K562 (cell line): ENCODE results near the gene USP13. TPM values are rescaled to one million over a fixed set of nuclear protein-coding genes. Genes with fewer than 3 reads are reported as not detected.

Experiments
- ATAC-seq: fragments of 200-7000 bp; cut with Tn5 transposase; 3 replicates; pipeline ENCODE4 v1.9.1; 2020; ENCODE audit warnings: moderate library complexity
- BruUV-seq: library from RNA; stranded (reverse); fragments of 400-500 nt; replicated peaks from 2 replicates; lab custom pipeline; 2021; lab: Mats Ljungman, UMichigan
- CTCF ChIA-PET: fragments of 300-600 bp; formaldehyde crosslinking; extraction: SDS; loops from one replicate; lab custom pipeline; 2021; ENCODE audit warnings: low intra/inter-chr PET ratio; lab: Yijun Ruan, JAX
- POLR2A ChIA-PET: fragments of 300-600, 350-650 bp; sonication (Branson Sonifier 250); formaldehyde crosslinking; extraction: SDS; loops from one replicate; lab custom pipeline; 2021; ENCODE audit warnings: antibody characterized with exemption, inconsistent platforms; lab: Yijun Ruan, JAX
- DNase-seq, 4 experiments: peaks; one replicate each; pipeline versions ENCODE4 v3.0.0 to v3.0.0-alpha.2; 2011 to 2018; ENCODE audit warnings: low spot score in 3 of 4, mixed read lengths in 3 of 4; ENCODE audit errors: extremely low read depth in 1 of 4
- FAIRE-seq: peaks from 2 replicates; lab custom pipeline; 2011; peaks lifted over from hg19 to GRCh38; lab: Jason Lieb, UNC
- H2AFZ ChIP-seq: 2 replicates; pipeline ENCODE4 v1.6.0; 2011; ENCODE audit warnings: low read depth, low read length, control low read depth, inconsistent platforms
- H3K27ac ChIP-seq: fragments of 200-600 bp; 3 replicates; pipeline ENCODE4 v1.8.0; 2011; ENCODE audit warnings: low read depth, mild to moderate bottlenecking, control low read depth, inconsistent platforms, low read length, moderate library complexity, mixed read lengths; ENCODE audit errors: extremely low read depth
- H3K27me3 ChIP-seq, 2 experiments: fragments of 300-600 bp in 1 of 2; 2 replicates in 1 of 2; 3 replicates in 1 of 2; pipeline versions ENCODE4 v1.6.0 to v1.8.0; 2011; ENCODE audit warnings: inconsistent platforms in 2 of 2, low read length in 2 of 2, mild to moderate bottlenecking in 1 of 2, mixed read lengths in 1 of 2, moderate library complexity in 1 of 2; ENCODE audit not compliant: control insufficient read depth in 2 of 2, insufficient read depth in 2 of 2
- H3K36me3 ChIP-seq: fragments of 300-600 bp; 3 replicates; pipeline ENCODE4 v1.8.0; 2011; ENCODE audit warnings: mild to moderate bottlenecking, low read length, inconsistent platforms; ENCODE audit not compliant: control insufficient read depth, insufficient read depth
- H3K4me1 ChIP-seq, 2 experiments: fragments of 200-600 bp in 1 of 2; replicated peaks in 1 of 2; 2 replicates in 1 of 2; 3 replicates in 1 of 2; pipeline versions ENCODE4 v1.5.1 to v1.8.0; 2011; ENCODE audit warnings: inconsistent platforms in 2 of 2, low read length in 2 of 2, mild to moderate bottlenecking in 1 of 2, mixed read lengths in 1 of 2, moderate library complexity in 1 of 2; ENCODE audit not compliant: control insufficient read depth in 2 of 2, insufficient read depth in 2 of 2
- H3K4me2 ChIP-seq: 2 replicates; pipeline ENCODE4 v1.6.1; 2011; ENCODE audit warnings: low read length, control low read depth, inconsistent platforms, mixed read lengths; ENCODE audit not compliant: insufficient read depth
- H3K4me3 ChIP-seq: fragments of 200-600 bp; sonication (generic), shearing (Covaris generic); 2 replicates; pipeline ENCODE4 v1.5.1; 2016; ENCODE audit warnings: control low read depth, inconsistent platforms
- H3K79me2 ChIP-seq: fragments of 200-600 bp; 3 replicates; pipeline ENCODE4 v1.8.0; 2011; ENCODE audit warnings: low read length, inconsistent platforms; ENCODE audit not compliant: control insufficient read depth, insufficient read depth
- H3K9ac ChIP-seq, 2 experiments: 2 replicates each; pipeline versions ENCODE4 v1.6.0 to v1.6.1; 2011; ENCODE audit warnings: low read depth in 2 of 2, low read length in 2 of 2, control low read depth in 1 of 2, inconsistent platforms in 1 of 2, mild to moderate bottlenecking in 1 of 2, mixed read lengths in 1 of 2; ENCODE audit not compliant: insufficient read depth in 1 of 2
- H3K9me1 ChIP-seq: one replicate; pipeline ENCODE4 v1.6.0; 2011; ENCODE audit warnings: inconsistent platforms, mild to moderate bottlenecking, low read length, moderate library complexity; ENCODE audit not compliant: control insufficient read depth, insufficient read depth
- H3K9me3 ChIP-seq: replicated peaks from 2 replicates; pipeline ENCODE4 v1.5.1; 2011; ENCODE audit warnings: low read depth, low read length, inconsistent platforms; ENCODE audit not compliant: control insufficient read depth, insufficient read depth
- H4K20me1 ChIP-seq: replicated peaks from 2 replicates; pipeline ENCODE4 v1.6.1; 2011; ENCODE audit warnings: low read length, inconsistent platforms, mixed read lengths; ENCODE audit not compliant: control insufficient read depth, insufficient read depth
- BACH1 ChIP-seq: fragments of 200-800 bp; sonication (Bioruptor generic); IDR thresholded peaks from 2 replicates; pipeline ENCODE4 v1.6.1; 2016; ENCODE audit warnings: missing genetic modification characterization, missing compliant biosample characterization
- FOXA3 ChIP-seq, 2 experiments: fragments of 450-650 bp in 1 of 2; sonication (generic) in 1 of 2; formaldehyde crosslinking; IDR thresholded peaks in 1 of 2; conservative IDR thresholded peaks in 1 of 2; 2 replicates each; pipeline versions ENCODE4 v1.4.0 to v1.8.0; 2020 to 2022; ENCODE audit warnings: mild to moderate bottlenecking in 2 of 2, missing genetic modification reagents in 1 of 2
- HDGF ChIP-seq: fragments of 450-650 bp; IDR thresholded peaks from 2 replicates; pipeline ENCODE4 v1.6.1; 2016
- HNRNPH1 ChIP-seq: fragments of 200-400 bp; formaldehyde crosslinking; optimal IDR thresholded peaks from 2 replicates; pipeline ENCODE3; 2017; ENCODE audit warnings: low read depth, mild to moderate bottlenecking, low read length, moderate library complexity
- KLF10 ChIP-seq: fragments of 250-450 bp; sonication (Bioruptor Pico); IDR thresholded peaks from 2 replicates; pipeline ENCODE4 v1.6.1; 2021; ENCODE audit warnings: matching md5 sums
- NFE2 ChIP-seq: IDR thresholded peaks from 2 replicates; pipeline ENCODE4 v1.6.1; 2014; ENCODE audit warnings: antibody characterized with exemption, low read depth
- NR0B1 ChIP-seq: fragments of 450-650 bp; IDR thresholded peaks from one replicate; pipeline ENCODE4 v1.6.1; 2018; ENCODE audit warnings: mild to moderate bottlenecking, moderate library complexity; ENCODE audit not compliant: partially characterized antibody
- PHF8 ChIP-seq: fragments of 200-600 bp; sonication (generic); IDR thresholded peaks from 2 replicates; pipeline ENCODE4 v1.6.1; 2012; ENCODE audit warnings: mixed run types, mild to moderate bottlenecking, inconsistent platforms, low read length, moderate library complexity, borderline replicate concordance
- SNAPC5 ChIP-seq: fragments of 250-450 bp; sonication (Bioruptor Pico); IDR thresholded peaks from 2 replicates; pipeline ENCODE4 v1.8.0; 2021; ENCODE audit warnings: moderate library complexity, mild to moderate bottlenecking, inconsistent platforms
- SOX6 ChIP-seq: fragments of 450-650 bp; IDR thresholded peaks from 2 replicates; pipeline ENCODE4 v1.6.1; 2014; ENCODE audit warnings: mild to moderate bottlenecking
- XRCC3 ChIP-seq: fragments of 450-650 bp; IDR thresholded peaks from 2 replicates; pipeline ENCODE4 v1.6.1; 2017; ENCODE audit warnings: mild to moderate bottlenecking, moderate library complexity
- ZBTB12 ChIP-seq: fragments of 250-450 bp; sonication (Bioruptor Pico); IDR thresholded peaks from 2 replicates; pipeline ENCODE4 v1.4.0; 2020
- ZNF174 ChIP-seq: fragments of 250-450 bp; sonication (Bioruptor Pico); IDR thresholded peaks from 2 replicates; pipeline ENCODE4 v1.4.0; 2020; ENCODE audit warnings: mild to moderate bottlenecking
- ZNF224 ChIP-seq: sonication (generic); formaldehyde crosslinking; IDR thresholded peaks from 2 replicates; pipeline ENCODE4 v1.8.0; 2022; ENCODE audit warnings: mild to moderate bottlenecking, missing genetic modification reagents
- ZNF24 ChIP-seq: fragments of 450-650 bp; IDR thresholded peaks from 2 replicates; pipeline ENCODE4 v1.6.1; 2016
- ZNF280A ChIP-seq: fragments of 450-650 bp; IDR thresholded peaks from 2 replicates; pipeline ENCODE4 v1.6.1; 2018; ENCODE audit warnings: mild to moderate bottlenecking, low read depth; ENCODE audit not compliant: partially characterized antibody
- ZNF347 ChIP-seq: fragments of 450-650 bp; formaldehyde crosslinking; IDR thresholded peaks from 2 replicates; pipeline ENCODE4 v1.4.0; 2020; ENCODE audit warnings: low read depth, mild to moderate bottlenecking, moderate library complexity
- ZNF449 ChIP-seq: fragments of 250-450 bp; sonication (Bioruptor Pico); IDR thresholded peaks from 2 replicates; pipeline ENCODE4 v1.8.0; 2022; ENCODE audit warnings: moderate library complexity, mild to moderate bottlenecking, inconsistent platforms
- WGBS: fragments of 100-300 bp; shearing (Covaris generic); methylation state at CpG from one replicate; pipeline ENCODE4 v1.1.6; 2016; ENCODE audit warnings: low coverage, mixed read lengths; ENCODE audit not compliant: insufficient coverage; ENCODE audit errors: missing lambda C conversion rate; 5-methylcytosine and 5-hydroxymethylcytosine counted together
- in situ Hi-C: fragments of 300-500 bp; cut with MboI; formaldehyde crosslinking; loops from 4 replicates; pipeline ENCODE4 v1.15.0; 2018; ENCODE audit warnings: inconsistent platforms, mixed read lengths
- intact Hi-C: fragments of 100-400 bp; cut with micrococcal nuclease; formaldehyde crosslinking; loops from 2 replicates; pipeline ENCODE4 v1.14.2; 2022
- polyA plus RNA-seq, 8 experiments: library from polyadenylated mRNA; depleted of rRNA in 4 of 8; stranded (reverse) in 5 of 8; unstranded in 3 of 8; fragments of >200 nt; fragmentation: Nextera tagmentation in 2 of 8; fragmentation: Illumina TruSeq in 1 of 8; extraction: Ambion mirVana in 2 of 8; extraction: Trizol in 1 of 8; gene quantifications; 2 replicates each; pipeline versions ENCODE4 v1.2.1 to v1.2.3, GENCODE V29; 2011 to 2014; ENCODE audit warnings: inconsistent platforms in 1 of 8, missing spikeins in 1 of 8
- total RNA-seq, 7 experiments: library from RNA; depleted of rRNA in 6 of 7; stranded (reverse); fragments of >200 nt in 6 of 7; fragmentation: Illumina TruSeq in 2 of 7; extraction: Trizol in 2 of 7; gene quantifications; 2 replicates each; pipeline versions ENCODE4 v1.2.1 to v1.2.3, GENCODE V29; 2011 to 2021; ENCODE audit warnings: low replicate concordance in 1 of 7

USP13 gene
- total and polyA plus RNA-seq, 9 of the 15 experiments (the other 6 are each of a cell fraction or from before 2014, with no cell fraction given), result 0.11 to 2.3 (median 0.51) TPM

GRCh38 chr3:179672918-179673317 lies 20.1 kb downstream of the USP13 start (continued):
- no peak for TF ChIP-seq HNRNPH1

- H4K20me1 ChIP-seq, result 0 out of 2 replicates have a peak, but pooled peaks cover 3% of the 10 kb centered on the region
- no peak overlapping the region for H2AFZ ChIP-seq
- FAIRE-seq (no peak), ATAC-seq (no peak; the same call in 1 of the 3 replicates), DNase-seq (no peak)
- no peaks in the 10 kb centered on the region for H3K79me2 ChIP-seq
- no peaks in the 10 kb centered on the region for H3K4me1 ChIP-seq
- H3K9me3 ChIP-seq, result no peaks in the 10 kb centered on the region
- BruUV-seq, result no TSS peak
- H3K36me3 ChIP-seq, result no peaks in the 10 kb centered on the region
- CTCF ChIA-PET, result no interaction called here
- intact Hi-C loops (no loop called here), in situ Hi-C loops (no loop called here)
- H3K9me1 ChIP-seq, result no peaks in the 10 kb centered on the region
- no peak overlapping the region for H3K27ac ChIP-seq
- WGBS, result 10% methylated on average over 8 of the region's 8 CpGs
- no peak overlapping the region for H3K4me2 ChIP-seq
- POLR2A ChIA-PET, result interaction anchor here (0.7 to 0.9 kb wide), 2 partner anchors 12 to 52 kb away, joined by 3 read pairs; no protein-coding TSS in a partner anchor
- peaks cover 9 to 16% of the 10 kb centered on the region in 2 experiments; a peak in 3 of 5 replicates for H3K27me3 ChIP-seq
- no peak overlapping the region for H3K4me3 ChIP-seq
- H3K9ac ChIP-seq, result no peak overlapping the region
- TF ChIP-seq ZNF174 (no peak), SNAPC5 (CRISPR knock-in tag) (no peak), BACH1 (tag) (no peak), KLF10 (no peak), NR0B1 (no peak), PHF8 (no peak), ZBTB12 (CRISPR knock-in tag) (no peak), SOX6 (no peak), XRCC3 (no peak), ZNF224 (CRISPR knock-in tag) (no peak), FOXA3 (CRISPR knock-in tag; conservative IDR thresholded peaks at IDR 0.05 in 1 of 2, IDR thresholded peaks at IDR 0.05 in 1 of 2) (no peak), ZNF449 (CRISPR knock-in tag) (no peak), ZNF280A (no peak), HDGF (no peak), ZNF347 (CRISPR knock-in tag) (no peak), ZNF24 (no peak), NFE2 (no peak)
Measured at GRCh38 chr3:179673523-179673922, 20.7 kb downstream of the USP13 start.
